ENCODE results near the gene CLPSL1.

CLPSL1 gene

DNA sequence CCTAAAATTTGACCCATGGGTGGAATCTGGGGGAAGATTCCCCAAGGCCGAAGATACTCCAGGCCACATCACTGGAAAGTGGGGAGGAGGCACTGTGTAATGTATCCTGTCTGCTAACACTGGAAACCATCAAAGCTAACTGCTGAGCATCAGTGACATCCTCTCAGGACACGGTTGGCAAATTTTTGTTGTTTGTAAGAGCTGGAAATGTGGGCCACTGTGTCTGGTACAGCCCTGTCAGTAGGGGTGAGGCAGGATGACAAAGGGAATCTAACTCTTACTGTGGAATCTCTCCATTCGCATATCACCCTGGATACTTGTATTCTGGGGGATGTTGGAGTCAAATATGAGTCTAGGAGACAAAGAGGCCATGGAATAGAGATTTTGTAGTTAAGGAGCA is 21.4 kb upstream of the CLPSL1 start:
- no peak for DNase-seq (ENCODE audit: low spot score)

DNA sequence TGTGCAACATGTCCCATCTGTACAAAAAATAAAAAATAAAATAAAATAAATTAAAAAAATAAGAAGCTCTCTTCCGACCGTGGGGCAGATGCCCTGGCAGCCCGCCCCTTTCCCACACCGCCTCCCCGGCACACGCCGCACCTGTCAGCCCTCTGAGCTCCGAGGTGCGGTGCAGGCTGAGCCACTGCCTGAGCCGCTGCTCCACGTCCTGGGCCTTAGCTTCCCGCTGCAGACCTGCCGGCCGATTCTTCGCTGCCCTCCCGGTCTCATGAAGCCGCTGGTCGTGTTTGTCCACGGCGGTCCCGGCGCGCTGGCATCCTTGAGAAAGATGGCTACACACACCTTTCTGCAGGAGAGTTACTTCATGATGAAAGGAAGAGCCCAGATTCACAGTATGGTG is 15.1 kb upstream of the CLPSL1 start:
- DNase-seq (ENCODE audit: low spot score) = no peak

DNA sequence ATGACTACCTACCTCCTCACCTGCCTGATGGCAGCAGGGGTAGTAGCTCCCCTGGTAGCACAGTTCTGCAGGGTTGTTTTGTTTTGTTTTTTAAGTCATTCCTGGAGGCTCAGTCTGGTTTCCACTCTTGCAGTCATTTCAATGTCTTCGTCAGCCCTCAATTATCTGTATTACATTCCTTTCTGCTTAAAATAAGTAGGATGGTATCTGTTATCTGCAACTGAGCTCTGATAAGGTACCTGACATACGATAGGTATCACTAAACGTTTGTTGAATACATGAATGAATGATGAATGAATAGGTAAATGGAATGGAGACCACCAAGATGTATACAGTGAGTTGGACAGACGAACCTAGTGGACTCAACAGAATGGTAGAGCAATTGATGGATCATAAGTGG is 11.6 kb upstream of the CLPSL1 start:
- DNase-seq (ENCODE audit: low spot score) = no peak

DNA sequence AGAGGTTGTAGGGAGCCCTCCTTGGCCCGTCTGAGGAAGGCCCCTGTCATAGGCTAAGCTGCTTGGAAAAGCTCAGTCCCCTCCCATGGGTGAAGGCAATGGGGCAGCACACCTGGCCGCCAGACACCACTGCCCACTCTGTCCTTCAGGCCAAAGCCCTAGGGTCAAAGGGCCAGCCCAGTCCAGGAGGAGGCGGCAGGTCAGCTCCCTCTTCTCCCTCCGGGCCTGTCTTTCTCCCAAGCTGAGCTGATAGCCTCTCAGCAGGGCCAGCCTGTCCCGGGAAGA is 9.5 kb upstream of the CLPSL1 start:
- DNase-seq (ENCODE audit: low spot score) = no peak

DNA sequence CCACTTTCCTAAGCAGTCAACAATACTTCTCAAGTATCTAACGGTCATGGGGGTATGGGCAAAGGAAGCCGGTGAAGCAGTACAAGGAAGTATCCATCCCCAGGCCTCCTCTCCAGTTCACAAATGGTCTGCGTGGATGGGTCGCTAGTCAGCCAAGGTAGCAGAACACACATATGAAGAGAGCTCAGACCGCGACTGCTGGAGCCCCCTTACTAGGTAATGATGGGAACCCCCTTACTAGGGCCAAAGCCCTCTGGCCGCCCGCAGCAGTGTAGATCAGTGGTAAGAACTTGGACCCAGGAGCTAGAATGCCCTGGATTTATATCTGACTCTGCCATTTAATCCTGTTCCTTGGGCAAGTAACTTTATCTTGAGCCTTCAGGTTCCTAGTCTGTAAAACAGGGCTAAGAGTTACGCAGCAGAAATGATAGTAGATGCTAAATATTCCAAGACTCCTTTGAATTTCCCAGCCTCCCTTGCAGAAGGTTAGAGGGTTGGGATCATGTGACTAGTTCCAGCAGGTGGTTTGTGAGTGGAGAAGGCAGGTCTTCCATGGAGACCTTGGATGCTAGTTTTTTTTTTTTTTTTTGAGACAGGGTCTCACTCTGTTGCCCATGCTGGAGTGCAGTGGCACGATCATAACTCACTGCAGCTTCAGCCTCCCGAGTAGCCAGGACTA is 6.6 kb upstream of the CLPSL1 start:
- DNase-seq (ENCODE audit: low spot score) = no peak

DNA sequence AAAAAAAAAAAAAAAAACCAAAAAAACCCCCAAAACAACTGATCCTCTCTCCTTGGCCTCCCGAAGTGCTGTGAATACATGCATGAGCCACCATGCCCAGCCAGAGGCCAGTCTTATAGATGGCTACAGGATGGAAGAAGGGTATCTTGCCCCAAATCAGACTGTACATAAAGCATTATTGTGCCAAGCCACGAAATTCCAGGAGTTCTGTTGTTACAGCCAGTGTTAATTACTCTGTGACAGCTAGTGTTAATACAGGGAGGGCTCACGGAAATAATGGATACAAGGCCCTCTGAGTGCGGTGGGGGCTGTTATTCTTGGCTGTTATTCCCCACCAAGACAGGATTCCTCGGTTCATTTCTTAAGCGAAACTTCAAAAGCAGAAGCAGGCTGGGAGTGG is 5.8 kb upstream of the CLPSL1 start:
- DNase-seq (ENCODE audit: low spot score) = no peak

DNA sequence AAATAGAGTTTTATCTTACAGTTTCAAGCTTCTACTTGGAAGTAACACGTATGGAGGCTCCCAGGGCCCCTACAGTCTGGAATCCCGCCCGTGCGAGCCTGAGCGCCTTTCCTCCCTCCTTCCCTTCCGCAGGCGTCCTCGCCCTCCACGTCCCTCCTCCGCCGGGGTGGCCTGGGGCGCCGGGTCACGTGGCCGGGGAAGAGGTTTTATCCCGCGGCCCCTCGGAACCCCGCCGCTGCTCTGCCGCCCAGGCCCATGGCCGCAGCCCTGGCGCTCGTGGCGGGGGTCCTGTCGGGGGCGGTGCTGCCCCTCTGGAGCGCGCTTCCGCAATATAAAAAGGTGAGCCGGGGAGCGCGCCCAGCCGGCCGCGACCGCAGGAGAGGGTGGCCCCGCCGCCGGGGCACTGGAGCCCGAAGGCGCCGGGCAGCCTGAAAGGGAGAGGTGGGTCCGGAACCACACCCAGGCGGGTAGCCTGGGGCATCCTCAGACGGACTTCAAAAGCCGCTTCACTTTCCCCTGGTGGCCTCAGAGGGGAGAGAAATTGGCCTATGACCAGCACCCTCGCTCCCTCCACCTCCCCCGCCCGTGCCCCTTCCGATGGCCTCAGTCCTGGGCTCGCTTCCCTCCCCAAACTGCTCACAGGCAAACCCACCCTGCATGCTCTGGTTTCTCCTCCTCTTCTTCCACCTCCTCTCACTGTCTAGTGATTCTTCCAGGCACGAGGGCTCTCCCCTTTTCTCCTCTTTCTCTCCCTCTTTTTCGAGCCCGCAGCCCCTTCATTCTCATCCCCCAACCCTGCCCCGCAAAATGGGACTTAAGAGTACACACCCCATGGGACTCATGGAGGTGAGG is 4.2 kb upstream of the CLPSL1 start, which contains the start of gene CLPSL2:
Gene CLPSL2, plus strand, starts transcription at position 235 of the 852 bp plus-strand sequence. Its CDS starts 21 bp downstream, at position 256.
- no peak for DNase-seq (ENCODE audit: low spot score)

DNA sequence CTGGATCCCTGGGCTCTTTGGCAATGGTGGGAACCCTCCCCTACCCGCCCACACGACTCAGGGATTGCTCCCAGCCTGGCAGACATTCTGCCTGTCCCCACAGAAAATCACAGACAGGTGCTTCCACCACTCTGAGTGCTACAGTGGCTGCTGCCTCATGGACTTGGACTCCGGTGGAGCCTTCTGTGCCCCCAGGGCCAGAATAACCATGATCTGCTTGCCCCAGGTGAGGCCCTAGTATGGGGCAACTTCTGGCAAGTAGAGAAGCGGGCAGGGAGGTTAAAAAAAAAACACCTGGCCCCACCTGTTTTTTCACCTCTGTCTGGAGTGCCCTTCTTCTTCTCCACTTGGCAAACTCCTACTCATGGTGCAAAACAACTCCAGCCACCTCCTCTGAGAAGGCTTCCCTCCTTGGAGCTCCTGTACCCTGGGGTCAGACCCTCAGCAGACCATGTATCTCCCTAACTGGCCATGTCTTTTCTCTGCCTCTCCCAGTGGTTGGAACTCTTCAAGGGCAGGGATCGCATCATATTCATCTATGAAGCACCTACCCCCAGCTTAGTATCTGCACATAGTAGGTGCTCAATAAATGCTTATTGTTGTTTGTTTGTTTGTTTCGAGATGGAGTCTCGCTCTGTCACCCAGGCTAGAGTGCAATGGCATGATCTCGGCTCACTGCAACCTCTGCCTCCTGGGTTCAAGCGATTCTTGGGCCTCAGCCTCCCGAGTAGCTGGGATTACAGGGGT is 3.3 kb upstream of the CLPSL1 start:
- no peak for DNase-seq (ENCODE audit: low spot score)

DNA sequence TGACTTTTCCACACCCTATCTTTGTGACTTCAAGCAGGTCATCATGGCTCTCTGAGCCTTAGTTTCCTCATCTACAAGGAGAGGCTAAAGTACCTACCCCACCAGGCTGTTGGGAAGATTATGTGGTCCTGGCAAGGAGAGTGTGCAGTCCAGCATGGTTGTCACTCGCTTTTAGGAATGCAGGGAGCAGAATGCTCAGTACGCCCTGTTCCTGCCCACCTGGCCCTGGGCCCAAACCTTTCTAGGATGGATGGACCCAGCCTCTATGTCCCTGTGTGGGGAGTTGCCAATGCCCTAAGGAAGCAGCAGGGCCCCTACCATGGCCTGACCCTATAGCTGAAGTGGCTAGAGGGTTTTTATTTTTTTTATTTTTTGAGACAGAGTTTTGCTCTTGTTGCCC is 2.4 kb upstream of the CLPSL1 start:
- DNase-seq (ENCODE audit: low spot score) = no peak

DNA sequence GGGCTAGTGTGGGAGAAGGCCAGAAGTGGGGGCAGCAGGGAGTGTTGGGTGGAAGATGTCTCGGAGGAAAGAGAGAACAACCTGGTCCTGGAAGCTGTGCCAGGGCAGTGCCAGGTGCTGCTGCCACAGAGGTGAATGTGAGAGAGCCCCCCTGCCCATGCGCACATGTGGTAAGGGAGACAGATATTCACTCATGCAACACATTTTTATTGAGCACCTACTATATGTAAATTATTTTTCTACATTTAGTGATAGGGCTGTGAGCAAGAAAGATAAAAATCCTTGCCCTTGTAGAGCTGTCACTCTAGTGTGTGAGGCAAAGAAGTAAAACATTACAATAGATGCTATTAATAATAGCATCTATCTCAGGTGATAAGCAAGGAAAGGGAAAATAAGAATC is 471 bp downstream of the CLPSL1 start:
- DNase-seq (ENCODE audit: low spot score) = no peak

DNA sequence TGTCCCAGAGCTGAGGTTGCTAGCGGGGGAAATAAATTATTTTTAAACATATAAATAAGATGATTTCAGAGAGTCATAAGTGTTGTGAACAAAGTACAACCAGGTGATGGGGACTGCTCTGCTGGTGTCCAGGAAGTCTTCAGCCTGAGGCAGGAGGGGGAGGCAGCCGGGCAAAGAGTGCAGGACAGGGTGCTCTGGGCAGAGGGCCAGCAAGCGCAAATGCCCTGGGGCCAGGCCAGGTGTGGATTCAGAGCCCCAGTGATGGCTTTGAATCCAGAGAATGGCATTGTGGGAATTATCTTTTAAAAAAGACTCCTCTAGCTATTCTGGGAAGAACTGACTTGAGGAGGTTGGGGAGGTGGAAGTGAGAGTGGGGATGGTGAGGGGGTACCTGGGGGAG is 1.6 kb downstream of the CLPSL1 start:
- no peak for DNase-seq (ENCODE audit: low spot score)

DNA sequence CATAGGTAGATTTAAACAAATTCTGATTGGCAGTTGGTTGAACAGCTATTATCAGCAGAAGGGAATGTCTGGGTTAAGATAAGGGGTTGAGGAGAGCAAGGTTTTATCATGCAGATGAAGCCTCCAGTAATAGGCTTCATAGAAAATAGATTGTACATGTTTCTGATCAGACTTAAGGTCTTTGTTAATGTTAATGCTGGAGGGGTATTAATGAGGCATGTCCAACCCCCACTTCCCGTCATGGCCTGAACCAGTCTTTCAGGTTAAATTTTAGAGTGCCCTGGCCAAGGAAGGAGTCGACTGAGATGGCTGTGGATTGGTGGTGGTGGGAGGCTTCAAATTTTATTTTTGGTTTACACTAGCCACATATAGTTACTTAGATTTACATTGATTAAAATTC is 3.4 kb downstream of the CLPSL1 start:
- DNase-seq (ENCODE audit: low spot score) = no peak

DNA sequence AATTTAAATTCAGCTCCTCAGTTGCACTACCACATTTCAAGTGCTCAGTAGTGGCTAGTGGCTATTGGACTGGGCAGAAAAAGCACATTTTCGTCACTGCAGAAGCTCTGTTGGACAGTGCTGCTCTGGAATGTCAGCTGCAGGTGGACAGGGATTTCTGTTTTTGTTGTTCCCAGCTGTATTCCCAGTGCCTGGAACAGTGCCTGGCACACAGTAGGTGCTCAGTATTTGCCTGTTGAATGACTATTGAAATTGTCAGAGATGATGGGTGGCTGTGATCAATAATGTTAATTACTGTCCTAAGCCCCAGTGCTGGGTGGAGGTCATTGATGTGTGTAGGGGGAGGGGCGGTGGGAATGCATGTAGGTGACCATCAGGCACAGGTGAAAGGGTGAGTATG is 5.5 kb downstream of the CLPSL1 start:
- no peak for DNase-seq (ENCODE audit: low spot score)

DNA sequence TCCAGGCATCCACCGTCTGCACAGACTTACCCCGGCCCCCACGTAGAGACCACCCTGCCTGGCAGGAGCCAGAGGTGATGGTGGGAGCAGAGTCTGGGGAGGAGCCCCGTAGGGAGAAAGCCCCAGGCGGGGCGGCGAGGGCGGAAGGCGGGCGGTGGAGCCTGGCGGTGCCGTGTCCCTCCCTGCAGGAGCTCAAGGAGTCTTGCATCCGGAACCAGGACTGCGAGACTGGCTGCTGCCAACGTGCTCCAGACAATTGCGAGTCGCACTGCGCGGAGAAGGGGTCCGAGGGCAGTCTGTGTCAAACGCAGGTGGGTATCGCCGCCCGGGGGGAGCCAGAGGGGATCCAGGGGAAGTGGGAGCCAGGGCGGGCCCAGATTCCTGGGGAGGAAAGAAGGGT is 6.0 kb downstream of the CLPSL1 start:
- peak; percentile 56 for DNase-seq (ENCODE audit: low spot score)

DNA sequence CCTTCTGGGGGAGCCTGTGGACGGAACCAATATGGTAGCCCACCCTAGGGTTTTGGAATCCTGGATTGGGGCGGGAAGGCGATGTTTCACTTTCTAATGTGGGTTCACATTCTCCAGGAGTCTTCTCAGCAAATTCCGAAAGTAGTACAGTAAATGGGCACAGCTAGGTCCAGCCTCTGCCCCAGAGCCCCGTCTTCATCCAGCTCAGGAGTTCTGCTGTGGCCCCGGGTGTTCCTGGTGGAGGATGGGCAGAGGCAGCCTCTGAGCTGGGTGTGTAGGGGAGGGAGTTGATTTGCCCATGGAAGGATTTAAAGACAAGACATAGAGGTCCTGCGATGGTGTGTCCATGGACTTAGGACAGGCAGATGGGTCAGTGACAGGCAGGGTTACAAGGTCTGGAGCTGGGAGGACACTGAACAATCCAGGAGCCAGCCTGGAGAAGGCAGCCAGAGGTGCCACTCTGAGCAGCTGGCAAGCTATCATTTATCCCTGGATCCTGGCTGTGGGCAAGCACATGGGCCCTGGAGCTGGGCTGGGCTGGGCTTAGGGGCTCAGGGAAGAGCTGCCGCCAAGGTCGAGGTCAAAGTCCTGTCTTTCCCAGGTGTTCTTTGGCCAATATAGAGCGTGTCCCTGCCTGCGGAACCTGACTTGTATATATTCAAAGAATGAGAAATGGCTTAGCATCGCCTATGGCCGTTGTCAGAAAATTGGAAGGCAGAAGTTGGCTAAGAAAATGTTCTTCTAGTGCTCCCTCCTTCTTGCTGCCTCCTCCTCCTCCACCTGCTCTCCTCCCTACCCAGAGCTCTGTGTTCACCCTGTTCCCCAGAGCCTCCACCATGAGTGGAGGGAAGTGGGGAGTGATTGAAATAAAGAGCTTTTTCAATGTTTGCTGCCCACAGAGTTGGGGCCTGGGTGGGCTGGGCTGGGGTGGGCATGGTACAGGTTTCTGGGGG is 6.7 kb downstream of the CLPSL1 start:
- no peak for DNase-seq (ENCODE audit: low spot score)

DNA sequence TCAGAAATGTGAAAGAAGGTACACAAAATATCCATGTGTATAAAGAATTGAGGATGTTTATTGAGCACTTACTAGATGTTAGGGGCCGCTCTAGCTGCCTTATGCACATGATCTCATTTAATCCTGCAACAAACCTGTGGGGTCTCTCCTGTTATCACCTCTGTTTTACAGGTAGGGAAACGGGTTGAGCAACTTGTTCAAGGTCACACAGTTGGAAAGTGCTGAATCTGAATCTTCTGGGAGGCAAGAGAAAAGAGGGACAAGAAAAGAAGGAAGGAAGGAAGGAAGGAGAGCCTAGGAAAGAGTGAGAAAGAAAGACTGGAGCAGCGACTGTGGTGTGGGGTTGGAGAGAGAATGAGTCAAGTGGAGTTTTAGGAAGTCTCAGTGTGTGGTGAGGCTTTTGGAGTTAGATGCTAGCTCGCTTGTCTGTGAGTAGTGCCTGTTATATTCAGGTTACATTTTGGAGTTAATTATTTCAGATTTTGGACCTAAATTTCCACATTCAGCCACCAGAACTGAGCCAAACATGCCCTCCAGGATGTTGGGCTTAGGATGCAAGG is 7.7 kb downstream of the CLPSL1 start:
- no peak for DNase-seq (ENCODE audit: low spot score)

DNA sequence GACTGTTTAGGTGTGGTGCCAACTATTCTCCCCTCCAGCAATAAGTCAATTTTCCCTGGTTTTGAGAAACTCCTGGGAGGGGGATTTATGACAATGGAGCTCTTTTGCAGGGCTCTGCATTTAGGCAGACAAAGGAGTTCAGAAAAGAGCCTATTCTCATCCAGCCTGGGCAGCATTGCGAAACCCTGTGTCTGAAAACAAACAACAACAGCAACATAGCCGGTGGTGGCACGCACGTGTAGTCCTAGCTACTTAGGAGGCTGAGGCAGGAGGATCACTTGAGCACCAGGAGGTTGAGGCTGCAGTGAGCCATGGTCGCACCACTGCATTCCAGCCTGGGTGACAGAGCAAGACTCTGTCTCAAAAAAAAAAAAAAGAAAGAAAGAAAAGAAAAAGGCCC is 9.9 kb downstream of the CLPSL1 start:
- no peak for DNase-seq (ENCODE audit: low spot score)

DNA sequence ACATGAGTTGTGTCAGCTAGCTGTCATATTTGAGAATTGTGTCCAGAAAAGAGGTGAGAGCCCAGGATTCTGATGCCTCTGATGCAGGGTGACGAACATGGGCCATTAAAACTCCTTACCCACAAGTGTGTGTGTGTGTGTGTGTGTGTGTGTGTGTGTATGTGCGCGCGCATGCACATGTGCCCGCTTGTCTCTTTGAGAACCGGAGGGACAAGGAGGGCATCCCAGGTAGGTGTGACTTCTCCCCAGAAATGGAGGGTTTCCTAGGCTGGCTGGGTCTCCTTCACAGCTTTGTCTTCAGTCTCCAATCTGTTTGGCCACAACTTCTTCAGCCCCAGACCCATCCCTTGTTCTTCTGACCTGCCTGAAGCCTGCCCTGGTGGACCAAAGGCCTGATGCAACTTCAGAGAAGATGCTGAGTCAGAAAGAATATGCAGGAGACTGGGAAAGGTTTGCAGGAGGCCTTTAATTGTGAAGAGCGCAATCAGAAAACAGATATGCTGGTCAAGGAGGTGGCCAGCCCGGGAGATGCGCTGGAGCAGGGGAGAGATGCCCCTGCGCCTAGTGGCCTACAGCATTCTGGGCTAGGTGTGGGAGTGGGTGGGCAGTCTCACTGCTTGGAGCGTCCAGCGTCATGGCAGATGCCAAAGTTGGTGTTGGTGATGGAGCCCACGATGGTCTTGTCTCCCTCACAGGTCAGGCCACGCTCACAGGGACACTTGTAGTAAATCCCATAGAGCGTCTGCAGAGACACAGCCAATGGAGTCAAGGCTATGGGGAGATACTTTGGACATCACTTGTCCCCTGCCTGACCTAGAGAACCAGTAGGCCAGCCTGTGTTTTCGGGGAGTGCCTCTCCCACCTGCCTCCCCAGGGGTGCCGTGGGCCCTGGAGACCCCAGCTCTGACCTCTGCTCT is 14.0 kb downstream of the CLPSL1 start:
- no peak for DNase-seq (ENCODE audit: low spot score)

DNA sequence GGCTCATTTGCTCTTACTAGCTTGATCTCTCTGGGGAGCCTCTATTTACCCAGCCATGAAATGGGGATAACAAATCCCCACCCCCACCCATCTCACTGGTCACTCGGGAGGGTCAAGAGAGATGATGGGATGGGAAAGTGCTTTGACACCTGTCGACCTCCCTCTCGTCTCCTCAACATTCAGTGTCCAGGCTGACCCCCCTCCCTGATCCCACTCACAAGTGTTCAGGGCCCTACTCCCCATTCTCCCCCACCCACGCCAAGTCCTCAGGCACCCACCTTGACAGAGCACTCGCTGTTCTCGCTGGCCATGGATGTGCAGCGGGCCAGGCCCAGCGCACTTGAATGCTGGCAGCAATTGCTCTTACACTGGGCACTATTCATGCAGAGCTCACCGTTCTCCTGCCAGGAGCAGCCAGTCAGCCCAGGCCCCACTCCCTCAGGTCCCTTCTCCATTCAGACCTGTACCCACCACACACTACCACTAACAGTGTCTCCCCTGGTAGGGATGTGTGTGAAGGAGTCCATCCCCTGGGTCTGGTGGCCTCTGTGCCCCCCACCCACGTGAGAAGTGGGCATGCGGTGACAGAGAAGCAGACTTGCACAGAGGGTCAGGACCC is 14.7 kb downstream of the CLPSL1 start:
- DNase-seq (ENCODE audit: low spot score) = no peak

DNA sequence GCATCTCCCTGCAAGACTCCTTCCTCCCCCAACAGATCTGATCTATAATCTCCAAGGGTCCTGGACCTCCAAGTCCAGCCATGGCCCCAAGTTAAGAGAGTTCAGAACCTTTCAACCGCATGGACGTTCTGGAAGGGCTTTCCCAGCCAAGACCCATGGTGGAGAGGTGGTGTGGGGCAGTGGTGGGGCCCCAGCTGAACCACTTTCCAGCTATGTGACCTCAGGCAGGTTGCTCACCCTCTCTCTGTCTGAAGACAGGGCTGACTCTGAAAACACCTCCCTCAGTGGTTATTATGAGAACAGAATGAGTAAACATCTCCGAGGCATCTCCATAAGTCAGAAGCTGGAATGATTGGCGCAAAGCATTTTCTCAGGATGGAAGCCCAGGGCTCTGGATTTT is 15.4 kb downstream of the CLPSL1 start:
- no peak for DNase-seq (ENCODE audit: low spot score)

Measured in D341Med (cell line).